Activated CD8-positive, alpha-beta memory T cell treated with anti-CD3 and anti-CD28 coated beads, Interleukin-2, amount 50 U/mL, for 48 hours (primary cell): Measurements from ENCODE around the gene DENND1B.
"Not testable (repeated sequence)": the region's sequence is repeated elsewhere in the genome, so short reads cannot be mapped to it uniquely, and the experiment has no call there.

Experiments
- DNase-seq: peaks from one replicate; pipeline ENCODE4 v3.0.0-alpha.2; 2020

Gene DENND1B

DNA sequence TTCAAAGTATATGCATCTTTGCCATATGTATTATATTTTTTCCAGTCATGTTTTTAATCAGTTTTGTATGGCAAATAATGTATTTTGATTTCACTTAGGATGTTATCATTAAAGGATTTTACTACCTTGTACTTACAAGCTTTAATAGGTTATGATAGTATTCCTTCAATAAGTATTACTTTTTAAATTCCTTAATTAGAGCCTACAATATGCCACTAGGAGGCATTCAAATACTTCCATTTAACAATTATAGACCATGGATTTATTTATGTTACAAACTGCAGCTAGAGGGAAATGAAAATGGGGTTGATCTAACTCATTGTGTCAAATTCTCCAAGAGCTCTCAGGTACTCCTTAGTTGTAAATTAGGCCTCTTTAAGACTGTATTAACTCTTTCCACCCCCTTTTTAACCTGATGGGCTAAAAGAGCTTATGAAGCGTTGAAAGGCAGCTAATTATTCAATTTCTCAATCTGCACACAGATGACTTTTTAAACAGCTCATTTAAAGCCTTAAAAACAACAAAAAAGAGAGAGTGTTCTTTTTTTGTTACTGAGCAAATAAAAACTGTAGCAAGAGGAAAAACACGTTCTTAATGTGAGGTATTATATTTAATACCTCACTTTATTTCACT is 156.2 kb downstream of the DENND1B start:
- DNase-seq, result no peak

DNA sequence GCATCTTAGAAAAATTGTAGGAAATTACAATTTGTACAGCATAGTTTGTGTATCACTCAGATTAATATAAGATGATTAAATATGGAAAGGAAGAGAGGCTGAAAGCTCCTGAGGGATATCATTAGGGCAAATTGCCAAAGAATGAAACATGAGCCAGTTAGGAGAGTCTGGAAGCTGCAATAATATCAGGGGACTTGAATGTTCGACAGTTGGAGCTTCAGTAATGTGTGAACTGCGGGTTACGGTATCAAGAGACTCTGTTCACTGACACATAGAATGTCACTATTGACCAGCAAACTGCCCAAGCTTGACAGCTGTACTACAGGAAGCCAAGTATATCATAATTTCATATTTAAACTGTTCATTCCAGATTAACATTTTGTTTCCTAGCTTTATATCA is 157.2 kb downstream of the DENND1B start:
- no peak for DNase-seq

DNA sequence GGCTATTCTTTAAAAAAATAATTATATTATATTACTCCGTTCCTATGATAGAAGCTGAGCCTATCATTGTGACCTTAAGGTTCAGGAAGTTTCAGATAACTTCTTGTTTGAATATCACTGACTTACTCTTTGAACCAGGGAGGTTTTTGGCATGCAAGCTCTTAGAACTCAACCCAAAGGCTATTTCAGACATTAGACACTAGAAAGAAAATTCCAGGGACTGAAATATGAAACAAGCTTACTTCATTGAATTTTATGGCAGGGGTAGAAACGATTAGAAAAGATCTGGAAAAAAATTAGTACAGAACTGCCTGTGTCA is 159.6 kb downstream of the DENND1B start:
- no peak for DNase-seq

DNA sequence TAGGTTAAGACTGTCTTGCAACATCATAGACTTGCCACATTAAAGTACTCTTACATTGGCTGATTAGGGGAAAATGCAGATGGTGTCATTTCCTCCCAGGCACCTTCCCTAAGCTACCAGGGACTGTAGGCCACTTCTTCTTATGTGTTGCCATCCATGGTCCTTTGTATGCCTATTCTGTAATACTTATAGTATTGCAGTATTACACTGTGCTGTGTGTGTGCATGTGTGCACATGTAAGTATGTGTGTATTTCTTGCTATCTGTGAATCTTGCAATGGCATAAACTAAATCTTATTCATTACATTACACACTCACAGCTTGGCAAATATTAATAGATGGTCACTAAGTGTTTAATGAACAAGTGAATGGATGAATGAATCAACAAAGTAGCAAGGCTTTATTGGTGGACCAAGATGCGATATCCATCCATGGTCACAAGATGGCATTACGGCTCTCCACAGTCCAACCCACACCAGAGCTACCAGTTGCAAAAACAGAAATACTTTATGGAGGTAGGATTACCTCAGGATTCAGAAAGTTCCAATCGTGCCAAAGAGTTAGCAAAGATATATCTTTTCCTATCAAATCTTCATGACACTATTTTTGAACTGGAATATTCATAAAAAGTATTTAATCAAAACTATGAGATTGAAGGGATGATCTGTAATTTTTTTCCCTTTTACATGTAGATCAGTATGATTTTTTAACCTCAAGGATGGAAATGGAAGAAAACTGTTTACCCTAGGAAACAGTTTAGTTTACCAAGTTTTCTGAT is 160.2 kb downstream of the DENND1B start:
- DNase-seq, result no peak

DNA sequence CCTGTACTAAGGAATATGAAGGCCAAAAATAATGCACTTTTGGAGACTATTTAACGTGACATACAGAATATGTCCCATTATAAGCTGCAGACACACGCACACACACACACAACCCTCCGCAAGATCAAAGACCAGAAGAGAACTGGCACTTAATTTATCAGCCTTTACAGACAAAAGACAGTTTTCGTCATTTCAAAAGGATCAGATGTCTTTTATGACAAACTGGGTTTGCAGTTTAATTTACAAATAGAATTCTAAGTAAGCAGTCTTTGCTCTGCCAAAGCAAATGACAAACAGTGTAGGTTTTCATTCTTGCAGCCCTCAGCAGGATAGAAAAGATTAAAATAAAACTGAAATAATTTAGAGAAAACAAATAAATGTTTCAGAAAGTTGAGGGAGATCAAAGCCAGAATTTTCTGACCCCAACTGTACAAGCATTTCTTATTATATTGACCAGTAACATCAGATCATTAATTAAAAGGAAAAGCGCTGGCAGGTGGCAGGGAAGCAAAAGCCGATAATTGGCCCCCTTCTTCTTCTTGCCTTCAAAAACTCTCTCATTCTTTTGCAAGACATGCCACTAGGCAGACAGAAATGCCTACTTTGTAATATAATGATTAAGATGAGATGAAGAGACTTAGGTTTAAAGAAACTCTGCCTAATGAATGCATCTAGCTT is 169.0 kb downstream of the DENND1B start:
- no peak for DNase-seq

DNA sequence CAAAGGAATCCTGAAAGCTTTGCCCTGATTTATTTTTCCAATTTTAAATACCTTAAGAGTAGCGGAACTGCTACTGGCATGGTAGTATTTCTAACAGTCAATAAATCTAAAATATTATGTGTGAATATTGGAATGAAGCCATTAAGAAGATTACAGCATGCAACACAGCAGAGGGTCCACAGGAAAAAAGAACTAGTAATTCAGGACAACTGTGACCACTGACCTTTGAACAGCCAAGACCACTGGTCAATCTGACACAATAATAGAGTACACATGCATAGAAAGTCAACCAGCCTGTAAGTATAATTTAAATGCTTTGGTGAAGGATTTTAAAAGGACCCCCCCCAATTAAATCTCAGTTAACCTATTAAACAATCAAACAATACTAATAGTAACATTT is 171.0 kb downstream of the DENND1B start:
- DNase-seq, result no peak

DNA sequence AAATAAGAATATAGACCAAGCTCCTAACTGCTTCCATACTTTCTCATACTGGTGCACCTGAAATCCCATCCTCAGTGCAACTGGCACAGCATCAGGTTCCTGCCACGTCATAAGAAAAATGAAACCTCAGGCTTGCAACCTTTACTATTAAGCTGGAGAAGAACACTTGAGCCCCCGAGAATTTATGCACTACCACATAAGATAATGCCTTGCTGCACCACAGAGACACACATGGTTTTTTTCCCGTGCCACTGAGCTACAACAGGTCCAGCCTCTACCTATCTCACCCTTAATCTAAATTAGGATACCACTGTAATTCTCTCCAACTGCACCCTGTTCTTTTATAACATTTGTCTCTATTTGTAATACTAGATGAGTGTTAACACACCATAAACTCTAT is 174.5 kb downstream of the DENND1B start:
- DNase-seq, result no peak

DNA sequence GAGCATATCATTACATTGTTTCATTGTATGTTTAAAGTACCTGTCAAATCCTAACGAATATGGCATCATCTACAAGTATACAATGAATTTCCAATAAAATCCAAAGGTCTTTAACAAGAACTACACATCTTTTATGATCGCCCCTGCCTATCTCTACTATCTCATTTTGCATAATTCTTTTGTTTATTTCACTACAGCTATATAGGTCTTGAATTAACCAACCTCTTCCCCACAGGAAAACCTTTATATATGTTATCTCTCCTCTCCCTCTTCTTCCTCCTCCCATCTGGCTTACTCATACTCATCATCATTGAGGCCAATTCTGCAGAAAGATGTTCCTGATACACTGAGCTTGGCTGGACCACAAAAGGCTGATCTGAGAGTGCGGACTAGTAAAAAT is 175.5 kb downstream of the DENND1B start:
- no peak for DNase-seq

DNA sequence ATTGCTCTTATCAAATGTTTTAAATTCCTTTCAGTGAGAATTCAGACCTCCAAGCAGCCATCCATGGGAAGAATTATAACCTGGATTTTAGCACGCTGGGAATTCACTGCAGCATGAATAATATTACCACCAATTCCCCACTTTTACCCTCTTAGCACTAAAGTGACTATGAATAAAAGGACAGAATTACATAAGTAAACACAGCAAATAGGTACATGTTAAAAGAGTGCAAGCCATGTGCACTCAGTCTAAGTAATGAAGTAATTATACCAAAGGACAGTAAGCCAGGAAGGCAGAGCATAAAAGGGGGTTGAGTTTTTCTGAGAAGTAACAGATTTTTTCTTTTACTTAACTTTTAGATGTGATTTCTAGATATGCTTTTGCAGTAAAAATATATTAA is 176.3 kb downstream of the DENND1B start:
- no peak for DNase-seq

DNA sequence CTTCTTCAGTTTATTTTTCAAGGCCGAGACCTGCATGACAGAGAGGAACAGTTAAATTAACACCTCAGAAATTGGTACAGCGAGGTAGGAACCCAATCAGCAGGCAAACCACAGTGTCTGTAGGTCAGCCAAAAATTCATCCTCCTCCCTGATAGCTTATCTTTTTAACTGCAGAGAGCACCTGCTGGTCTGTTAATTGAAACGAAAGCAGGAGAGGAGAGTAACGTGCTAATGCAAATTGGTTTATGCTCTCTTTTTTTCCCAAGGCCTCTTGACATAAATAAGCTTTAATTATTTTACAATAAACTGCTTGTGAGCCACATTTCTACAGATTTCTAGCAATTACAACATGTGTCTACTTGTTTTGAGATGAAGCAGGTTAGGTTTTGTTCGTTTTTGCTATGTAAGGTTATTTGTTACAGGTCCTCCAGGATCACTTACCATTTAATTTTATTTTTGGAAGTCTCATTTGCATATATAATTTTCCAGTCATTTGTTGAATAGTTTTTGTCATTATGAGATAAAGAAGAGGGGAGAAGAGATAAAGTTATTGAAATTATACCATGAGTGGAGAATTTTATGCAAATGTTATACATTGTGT is 179.9 kb downstream of the DENND1B start:
- no peak for DNase-seq

DNA sequence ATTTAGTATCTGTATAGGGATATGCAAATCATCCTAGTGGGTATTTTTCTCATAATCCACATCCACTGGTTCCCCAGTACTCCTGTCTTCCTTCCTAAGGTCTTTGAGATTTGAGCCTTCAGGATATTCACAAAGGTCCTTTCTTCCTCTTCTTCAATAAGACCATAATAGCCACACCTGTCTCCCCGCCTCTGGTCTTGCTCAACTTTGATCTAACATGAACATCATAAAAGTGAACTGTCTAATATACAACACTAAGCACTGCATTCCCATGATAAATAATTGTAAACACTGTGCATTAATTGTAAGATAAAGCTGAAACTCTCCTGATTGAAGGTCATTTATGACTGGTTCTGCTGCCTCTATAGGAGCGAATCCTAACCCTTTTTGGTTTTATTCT is 184.6 kb downstream of the DENND1B start:
- no peak for DNase-seq

DNA sequence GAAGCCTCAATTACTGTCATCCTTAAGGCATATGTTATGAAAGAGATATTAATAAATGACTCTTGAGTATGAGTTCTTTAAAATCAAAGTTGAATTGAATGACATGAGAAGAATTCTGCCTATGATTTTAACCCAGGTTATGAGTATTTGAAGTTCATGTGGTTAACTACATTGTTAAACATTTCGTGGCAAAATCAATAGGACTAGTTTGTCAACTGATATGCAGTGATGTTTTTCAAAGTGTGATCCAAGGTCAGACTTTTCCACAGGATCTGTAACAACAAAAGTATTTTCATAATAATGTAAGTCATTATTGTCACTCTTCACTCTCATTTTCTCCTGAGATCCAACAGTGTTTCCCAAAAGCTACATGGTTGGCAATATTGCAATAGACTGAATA is 189.5 kb downstream of the DENND1B start:
- no peak for DNase-seq

DNA sequence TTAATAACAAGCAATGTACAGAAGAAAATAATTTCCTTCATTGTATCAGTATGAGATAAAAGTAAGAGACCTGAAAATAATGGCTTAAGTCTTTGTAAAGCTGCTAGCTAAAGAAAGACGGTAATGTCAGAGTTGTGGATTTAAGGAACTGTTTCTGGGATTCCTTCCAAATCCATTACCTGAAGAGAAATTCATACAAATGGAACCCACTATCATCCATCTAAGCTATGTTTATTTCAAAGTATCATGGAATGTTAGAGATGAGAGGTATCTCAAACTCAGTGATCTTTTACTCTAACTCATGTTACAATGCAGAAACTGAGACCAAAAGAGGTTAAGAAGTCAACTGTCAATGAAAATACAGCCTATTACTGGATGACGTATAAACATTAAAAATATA is 197.7 kb downstream of the DENND1B start:
- no peak for DNase-seq

DNA sequence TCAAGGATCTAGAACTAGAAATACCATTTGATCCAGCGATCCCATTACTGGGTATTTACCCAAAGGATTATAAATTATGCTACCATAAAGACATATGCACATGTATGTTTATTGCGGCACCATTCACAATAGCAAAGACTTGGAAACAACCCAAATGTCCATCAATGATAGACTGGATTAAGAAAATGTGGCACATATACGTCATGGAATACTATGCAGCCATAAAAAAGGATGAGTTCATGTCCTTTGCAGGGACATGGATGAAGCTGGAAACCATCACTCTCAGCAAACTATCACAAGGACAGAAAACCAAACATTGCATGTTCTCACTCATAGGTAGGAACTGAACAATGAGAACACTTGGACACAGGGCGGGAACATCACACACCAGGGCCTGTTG is 199.7 kb downstream of the DENND1B start:
- DNase-seq, result not testable (repeated sequence)

DNA sequence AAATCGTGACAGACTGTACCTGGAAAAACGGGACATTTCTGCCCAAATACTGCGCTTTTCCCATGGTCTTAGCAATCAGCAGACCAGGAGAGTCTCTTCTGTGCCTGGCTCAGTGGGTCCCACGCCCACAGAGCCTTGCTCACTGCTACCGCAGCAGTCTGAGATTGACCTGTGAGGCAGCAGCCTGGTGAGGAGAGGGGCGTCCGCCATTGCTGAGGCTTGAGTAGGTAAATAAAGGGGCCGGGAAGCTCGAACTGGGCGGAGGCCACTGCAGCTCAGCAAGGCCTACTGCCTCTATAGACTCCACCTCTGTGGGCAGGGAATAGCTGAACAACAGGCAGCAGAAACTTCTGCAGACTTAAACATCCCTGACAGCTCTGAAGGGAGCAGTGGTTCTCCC is 203.1 kb downstream of the DENND1B start:
- no peak for DNase-seq

DNA sequence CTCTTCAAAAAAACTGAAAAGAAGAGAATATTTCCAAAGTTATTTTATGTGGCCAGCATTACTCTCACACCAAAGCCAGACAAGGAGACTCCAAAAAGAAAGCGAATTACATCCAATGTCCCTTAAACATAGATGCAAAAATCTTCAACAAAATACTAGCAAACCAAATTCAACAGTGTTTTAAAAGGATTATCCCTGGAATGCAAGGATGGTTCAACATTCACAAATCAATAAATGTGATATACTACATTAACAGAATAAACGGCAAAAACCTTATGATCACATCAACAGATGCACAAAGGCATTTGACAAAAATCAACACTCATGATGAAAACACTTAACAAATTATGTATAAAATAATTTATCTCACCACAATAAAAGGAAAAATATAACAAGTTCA is 207.8 kb downstream of the DENND1B start:
- DNase-seq, result no peak

DNA sequence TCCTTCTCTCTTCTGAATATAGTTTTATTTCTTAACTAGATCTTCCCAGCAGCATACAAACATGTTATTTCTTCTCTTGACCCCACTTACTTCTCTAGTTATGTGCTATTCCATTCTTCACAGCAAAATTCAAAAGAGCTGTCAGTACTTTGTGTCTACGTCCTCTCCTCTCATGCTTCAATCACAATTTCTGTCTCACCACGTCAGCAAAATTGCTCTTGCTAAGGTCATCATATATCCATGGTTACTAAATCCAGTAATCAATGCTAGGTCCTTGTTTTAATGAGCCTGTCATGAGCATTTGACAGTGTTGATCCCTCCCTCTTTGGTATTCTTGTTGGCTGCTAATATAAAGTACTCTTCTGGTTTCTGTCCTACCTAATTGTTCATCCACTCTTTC is 214.2 kb downstream of the DENND1B start:
- no peak for DNase-seq

DNA sequence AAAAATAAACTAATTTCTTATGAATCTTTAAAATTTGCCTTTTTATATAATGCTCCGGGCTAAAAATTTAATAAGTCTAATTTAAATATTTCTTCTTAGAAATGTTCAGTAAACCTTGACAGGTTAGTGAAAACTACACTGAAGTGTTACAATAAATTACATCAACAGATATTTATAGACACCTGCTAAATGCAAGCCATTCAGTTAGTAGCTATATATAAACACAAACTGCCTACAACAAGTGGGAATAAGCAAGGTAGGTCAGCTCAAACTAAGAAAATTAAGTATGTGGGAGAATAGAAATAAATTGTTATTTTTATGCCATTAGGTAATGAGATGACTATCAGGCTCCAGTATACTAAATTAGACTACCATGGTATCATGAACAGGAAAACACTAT is 215.6 kb downstream of the DENND1B start:
- DNase-seq, result no peak

DNA sequence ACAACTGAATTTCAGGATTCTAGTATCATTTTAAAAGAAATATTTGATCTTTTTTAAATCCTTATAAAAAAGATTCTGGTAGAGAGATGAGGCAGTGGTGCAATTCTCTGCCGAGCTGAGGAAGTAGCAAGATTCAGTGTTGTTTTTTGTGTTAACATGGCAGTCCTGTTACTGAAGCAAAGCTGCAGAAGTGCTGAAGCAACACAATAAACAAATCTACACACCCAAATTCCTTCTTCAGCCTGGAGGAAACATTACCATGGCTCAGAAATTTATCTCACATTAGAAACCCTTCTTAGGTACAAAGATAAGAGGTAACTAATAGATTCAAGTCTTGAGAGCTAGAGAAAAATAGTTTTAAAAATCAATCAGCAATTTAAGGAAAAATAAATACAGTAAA is 216.0 kb downstream of the DENND1B start:
- DNase-seq, result no peak

DNA sequence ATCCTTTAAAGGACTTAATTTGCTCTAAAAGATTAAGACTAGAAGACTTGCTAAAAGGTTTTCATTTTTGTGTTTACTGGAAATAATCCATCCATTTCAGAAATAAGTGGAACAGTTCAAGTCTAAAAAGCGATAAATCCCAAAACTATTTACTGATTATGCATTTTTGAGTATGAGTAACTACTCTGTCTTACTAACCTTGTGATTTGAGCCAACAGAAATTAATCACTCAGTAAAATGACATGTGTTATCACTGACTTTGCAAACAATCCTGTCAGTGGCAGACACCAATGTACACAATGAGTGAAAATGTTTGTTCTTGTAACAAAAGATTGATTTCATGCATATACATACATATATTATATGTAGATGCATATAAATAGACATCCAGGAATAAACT is 218.0 kb downstream of the DENND1B start:
- no peak for DNase-seq

DNA sequence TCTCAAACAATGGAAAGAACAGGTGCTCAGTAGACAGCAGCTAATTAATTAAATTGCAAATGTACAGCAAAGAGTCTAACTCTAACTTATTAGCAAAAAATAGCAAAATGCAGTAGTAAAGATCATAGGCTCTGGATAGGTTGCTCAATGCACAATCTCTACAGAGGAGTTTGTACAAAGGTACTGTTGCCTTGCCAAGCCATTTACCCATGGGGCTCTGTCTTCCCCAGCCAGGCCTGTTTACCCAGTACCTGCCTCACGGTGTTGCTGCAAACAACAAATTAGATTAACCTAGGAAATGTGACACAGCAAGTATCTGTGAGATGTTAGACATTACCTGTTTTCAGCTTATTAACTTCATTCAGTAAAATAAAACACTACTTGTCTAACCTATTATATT is 222.0 kb downstream of the DENND1B start:
- DNase-seq, result no peak

DNA sequence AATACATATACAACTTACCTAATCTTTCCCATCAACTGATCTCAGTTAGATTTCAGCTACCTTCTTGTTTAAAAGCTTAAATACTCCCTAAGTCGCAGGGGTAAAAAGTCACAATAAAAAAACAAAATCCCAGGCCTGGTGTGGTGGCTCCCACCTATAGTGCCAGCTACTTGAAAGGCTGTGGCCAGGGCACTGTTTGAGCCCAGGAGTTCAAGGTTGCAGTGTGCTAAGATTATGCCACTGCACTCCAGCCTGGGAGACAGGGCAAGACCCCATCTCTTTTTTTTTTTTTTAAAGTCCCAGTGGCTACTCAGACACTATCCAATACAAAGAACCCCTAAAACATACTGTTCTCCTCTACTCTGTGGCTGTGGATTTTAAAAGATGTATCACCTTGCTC is 228.3 kb downstream of the DENND1B start:
- DNase-seq, result no peak

DNA sequence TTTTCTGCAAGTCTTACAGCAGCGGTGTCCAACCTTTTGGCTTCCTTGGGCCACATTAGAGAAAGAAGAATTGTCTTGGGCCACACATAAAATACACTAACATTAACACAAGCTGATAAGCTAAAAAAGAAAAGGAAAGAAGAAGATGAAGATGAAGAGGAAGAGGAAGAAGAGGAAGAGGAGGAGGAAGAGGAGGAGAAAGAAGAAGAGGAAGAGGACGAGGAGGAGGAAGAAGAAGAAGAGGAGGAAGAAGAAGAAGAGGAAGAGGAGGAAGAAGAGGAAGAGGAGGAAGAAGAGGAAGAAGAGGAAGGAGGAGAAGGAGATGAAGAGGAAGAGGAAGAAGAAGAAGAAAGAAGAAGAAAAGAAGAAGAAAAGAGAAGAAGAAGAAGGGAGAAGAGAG is 230.7 kb downstream of the DENND1B start:
- DNase-seq, result no peak

DNA sequence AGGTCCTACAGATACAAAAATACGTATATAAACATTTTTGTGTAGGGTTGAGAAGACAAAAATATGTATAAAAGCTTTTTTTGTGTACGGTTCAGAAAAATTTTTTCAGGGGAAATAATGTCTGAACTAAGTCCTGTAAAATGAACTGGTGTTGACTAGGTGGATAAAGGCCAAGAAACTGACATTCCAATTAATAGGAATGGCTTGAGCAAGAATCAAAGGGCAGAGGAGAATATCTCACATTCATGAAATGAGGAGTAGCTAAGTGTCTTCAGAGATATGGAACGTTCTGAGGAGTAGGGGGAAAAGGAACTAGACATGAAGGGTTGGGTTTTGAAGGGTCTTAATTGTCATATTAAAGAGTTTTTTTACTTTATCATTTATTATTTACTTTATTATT is 231.2 kb downstream of the DENND1B start:
- no peak for DNase-seq
